PC-3 (cell line): Measurements from ENCODE around the gene NCMAP. TPM values are rescaled to one million over a fixed set of nuclear protein-coding genes. Genes with fewer than 3 reads are reported as not detected.

Experiments used
- ATAC-seq: fragments of 200-7000 bp; cut with Tn5 transposase; 2 replicates; pipeline ENCODE4 v1.9.1; 2020; ENCODE audit warnings: mild to moderate bottlenecking, moderate library complexity
- BruUV-seq: library from RNA; stranded (reverse); fragments of 400-500 nt; replicated peaks from 2 replicates; lab custom pipeline; 2021; lab: Mats Ljungman, UMichigan
- CTCF ChIA-PET: fragments of 300-600 bp; sonication (Branson Sonifier 250); formaldehyde crosslinking; loops from one replicate; lab custom pipeline; 2022; ENCODE audit warnings: antibody characterized with exemption; lab: Charles Lee
- POLR2A ChIA-PET: fragments of 300-600 bp; sonication (Branson Sonifier 250); formaldehyde crosslinking; loops from one replicate; lab custom pipeline; 2022; ENCODE audit warnings: antibody characterized with exemption; ENCODE audit not compliant: unreplicated experiment; lab: Charles Lee
- DNase-seq: peaks from one replicate; pipeline ENCODE4 v3.0.0-alpha.2; 2015
- H2AFZ ChIP-seq: fragments of 300-600 bp; sonication (generic); 2 replicates; pipeline ENCODE4 v1.6.0; 2016; ENCODE audit warnings: antibody characterized with exemption, low read length
- H3F3A ChIP-seq: fragments of 300-600 bp; sonication (generic); one replicate; pipeline ENCODE4 v1.6.0; 2017; ENCODE audit warnings: antibody characterized with exemption, low read length, control low read depth, mild to moderate bottlenecking; ENCODE audit not compliant: unreplicated experiment
- H3K27ac ChIP-seq: fragments of 300-600 bp; sonication (generic); 2 replicates; pipeline ENCODE4 v1.5.1; 2016; ENCODE audit warnings: mild to moderate bottlenecking, low read length
- H3K27me3 ChIP-seq: fragments of 300-600 bp; sonication (generic); 2 replicates; pipeline ENCODE4 v1.6.1; 2016; ENCODE audit warnings: low read length, mixed read lengths
- H3K36me3 ChIP-seq: fragments of 300-600 bp; sonication (generic); 2 replicates; pipeline ENCODE4 v1.6.1; 2016; ENCODE audit warnings: low read depth, mixed run types, low read length, mixed read lengths
- H3K4me1 ChIP-seq: fragments of 300-600 bp; sonication (generic); 2 replicates; pipeline ENCODE4 v1.5.1; 2016; ENCODE audit warnings: low read length; ENCODE audit not compliant: insufficient read depth
- H3K4me2 ChIP-seq: fragments of 300-600 bp; sonication (generic); 2 replicates; pipeline ENCODE4 v1.6.0; 2016; ENCODE audit warnings: low read length
- H3K4me3 ChIP-seq: fragments of 300-600 bp; sonication (generic); 2 replicates; pipeline ENCODE4 v1.5.1; 2016; ENCODE audit warnings: mild to moderate bottlenecking, low read length, mixed read lengths
- H3K79me2 ChIP-seq: fragments of 300-600 bp; sonication (generic); 2 replicates; pipeline ENCODE4 v1.6.1; 2017; ENCODE audit warnings: low read length, mixed read lengths
- H3K9ac ChIP-seq: fragments of 300-600 bp; sonication (generic); 2 replicates; pipeline ENCODE4 v1.6.0; 2016; ENCODE audit warnings: mild to moderate bottlenecking, low read length
- H3K9me2 ChIP-seq: fragments of 300-600 bp; sonication (generic); replicated peaks from 2 replicates; pipeline ENCODE4 v1.6.1; 2016; ENCODE audit warnings: mixed run types, low read length, mixed read lengths
- H3K9me3 ChIP-seq: fragments of 300-600 bp; sonication (generic); 2 replicates; pipeline ENCODE4 v1.6.1; 2016; ENCODE audit warnings: low read length, mixed read lengths
- H4K20me1 ChIP-seq: fragments of 300-600 bp; sonication (generic); 2 replicates; pipeline ENCODE4 v1.6.1; 2016; ENCODE audit warnings: low read length, mixed read lengths
- EZH2 ChIP-seq: fragments of 300-600 bp; sonication (generic); IDR thresholded peaks from one replicate; pipeline ENCODE4 v1.6.1; 2017; ENCODE audit warnings: antibody characterized with exemption, mild to moderate bottlenecking, low read length; ENCODE audit not compliant: unreplicated experiment
- EZH2phosphoT487 ChIP-seq: fragments of 300-600 bp; sonication (generic); IDR thresholded peaks from 2 replicates; pipeline ENCODE4 v1.6.1; 2018; ENCODE audit warnings: mild to moderate bottlenecking, antibody characterized with exemption, low read length, borderline replicate concordance
- intact Hi-C: fragments of 100-400 bp; cut with micrococcal nuclease; formaldehyde crosslinking; loops from 2 replicates; pipeline ENCODE4 v1.9.0; 2023
- total RNA-seq: library from RNA; depleted of rRNA; stranded (reverse); fragments of >200 nt; gene quantifications from 2 replicates; pipeline ENCODE4 v1.2.3, GENCODE V29; 2014
- TF ChIP-seq, protein P1 (sequence below): fragments of 300-600 bp; sonication (generic); conservative IDR thresholded peaks from 2 replicates; pipeline ENCODE4 v1.5.1; 2017; ENCODE audit warnings: antibody characterized with exemption, low read depth, mild to moderate bottlenecking, low read length

NCMAP gene
- total RNA-seq, 1 experiment from 2014 or later, result 1.8 TPM

DNA sequence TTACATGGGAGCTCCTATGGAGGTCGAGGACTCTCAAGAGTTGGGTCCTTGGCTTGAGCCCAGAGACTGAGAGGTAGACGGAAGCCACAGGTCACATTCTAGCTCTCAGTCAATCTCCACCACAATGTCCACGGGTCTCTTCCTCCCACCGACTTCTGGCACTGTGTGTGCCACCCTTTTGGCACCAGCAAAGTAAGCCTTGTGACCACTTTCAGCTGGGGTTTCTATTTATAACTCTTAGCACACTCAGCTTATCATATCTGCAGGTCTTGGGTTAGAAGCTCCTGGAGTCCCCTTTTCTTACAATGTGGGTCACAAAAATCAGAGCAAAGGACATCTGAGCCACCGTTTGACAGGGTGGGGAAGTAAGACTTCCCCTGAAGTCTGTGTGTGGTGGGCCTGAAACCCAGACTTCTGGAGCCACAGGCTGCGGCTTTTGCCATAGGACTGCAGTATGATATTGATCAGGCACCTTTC is 28.3 kb downstream of the NCMAP start:
- no peaks in the 10 kb centered on the region for H3K9me3 ChIP-seq
- no peaks in the 10 kb centered on the region for H3F3A ChIP-seq
- ChIA-PET POLR2A (interaction anchor here (0.5 kb wide), 1 partner anchor 69 kb away, joined by 3 read pairs; no protein-coding TSS in a partner anchor), CTCF (no interaction called here)
- no peak overlapping the region for H3K27ac ChIP-seq
- no peak for DNase-seq
- H3K79me2 ChIP-seq, result no peaks in the 10 kb centered on the region
- no peak for ATAC-seq
- H3K36me3 ChIP-seq, result no peaks in the 10 kb centered on the region
- no TSS peak for BruUV-seq
- no peak overlapping the region for H3K9ac ChIP-seq
- no peaks in the 10 kb centered on the region for H4K20me1 ChIP-seq
- H3K27me3 ChIP-seq, result no peaks in the 10 kb centered on the region
- H3K4me1 ChIP-seq, result no peaks in the 10 kb centered on the region; the same call in 1 of the 2 replicates
- H2AFZ ChIP-seq, result no peak overlapping the region
- H3K4me2 ChIP-seq, result no peak overlapping the region
- H3K4me3 ChIP-seq, result no peak overlapping the region
- TF ChIP-seq, protein P1, sequence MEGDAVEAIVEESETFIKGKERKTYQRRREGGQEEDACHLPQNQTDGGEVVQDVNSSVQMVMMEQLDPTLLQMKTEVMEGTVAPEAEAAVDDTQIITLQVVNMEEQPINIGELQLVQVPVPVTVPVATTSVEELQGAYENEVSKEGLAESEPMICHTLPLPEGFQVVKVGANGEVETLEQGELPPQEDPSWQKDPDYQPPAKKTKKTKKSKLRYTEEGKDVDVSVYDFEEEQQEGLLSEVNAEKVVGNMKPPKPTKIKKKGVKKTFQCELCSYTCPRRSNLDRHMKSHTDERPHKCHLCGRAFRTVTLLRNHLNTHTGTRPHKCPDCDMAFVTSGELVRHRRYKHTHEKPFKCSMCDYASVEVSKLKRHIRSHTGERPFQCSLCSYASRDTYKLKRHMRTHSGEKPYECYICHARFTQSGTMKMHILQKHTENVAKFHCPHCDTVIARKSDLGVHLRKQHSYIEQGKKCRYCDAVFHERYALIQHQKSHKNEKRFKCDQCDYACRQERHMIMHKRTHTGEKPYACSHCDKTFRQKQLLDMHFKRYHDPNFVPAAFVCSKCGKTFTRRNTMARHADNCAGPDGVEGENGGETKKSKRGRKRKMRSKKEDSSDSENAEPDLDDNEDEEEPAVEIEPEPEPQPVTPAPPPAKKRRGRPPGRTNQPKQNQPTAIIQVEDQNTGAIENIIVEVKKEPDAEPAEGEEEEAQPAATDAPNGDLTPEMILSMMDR, result no peak
- no peak for TF ChIP-seq EZH2phosphoT487
- no peak for TF ChIP-seq EZH2
- intact Hi-C loops, result no loop called here
- no peaks in the 10 kb centered on the region for H3K9me2 ChIP-seq

- ChIA-PET CTCF (no interaction called here), POLR2A (interaction anchor here (0.6 kb wide), 1 partner anchor 97 kb away, joined by 4 read pairs; no protein-coding TSS in a partner anchor)
- Histone ChIP-seq H3K9ac (no peak overlapping the region), H3K27ac (no peak overlapping the region), H2AFZ (no peak overlapping the region), H3K36me3 (no peaks in the 10 kb centered on the region), H3K79me2 (no peaks in the 10 kb centered on the region), H3K4me2 (no peak overlapping the region), H3K4me1 (no peaks in the 10 kb centered on the region; the same call in 1 of the 2 replicates), H3K4me3 (no peak overlapping the region), H3F3A (no peaks in the 10 kb centered on the region), H3K9me3 (no peaks in the 10 kb centered on the region), H3K27me3 (no peaks in the 10 kb centered on the region), H3K9me2 (no peaks in the 10 kb centered on the region), H4K20me1 (no peaks in the 10 kb centered on the region)
- intact Hi-C loops, result loop anchor here (5.0 kb wide), 1 partner anchor 84 kb away; the partner anchor contains the start of gene RCAN3
- no TSS peak for BruUV-seq
- TF ChIP-seq EZH2 (no peak), EZH2phosphoT487 (no peak)
- TF ChIP-seq, protein P1, result no peak
- DNase-seq (no peak), ATAC-seq (no peak)
Measured at GRCh38 chr1:24586119-24586518, 30.2 kb downstream of the NCMAP start.
